GM12872 (cell line): Measurements from ENCODE around the gene MT1B.

ENCODE experiments used
- CTCF ChIP-seq: IDR thresholded peaks from 3 replicates; pipeline ENCODE4 v1.5.1; 2011; ENCODE audit warnings: low read depth, mild to moderate bottlenecking, low read length, moderate library complexity; ENCODE audit not compliant: insufficient read depth

MT1B gene

GRCh38 chr16:56700631-56701030 is 48.9 kb downstream of the MT1B start:
- no peak for TF ChIP-seq CTCF

- TF ChIP-seq CTCF = no peak
These were observed 49.8 kb downstream of the MT1B start for GRCh38 chr16:56701534-56701933.
